PC-9 (cell line): ENCODE data around the gene C20orf204.

Source experiments
- EZH2 ChIP-seq: fragments of 200-600 bp; sonication (generic); IDR thresholded peaks from 2 replicates; pipeline ENCODE4 v1.8.0; 2017; ENCODE audit warnings: antibody characterized with exemption, low read depth
- TF ChIP-seq, protein P1 (sequence below): fragments of 200-600 bp; sonication (generic); conservative IDR thresholded peaks from 2 replicates; pipeline ENCODE4 v1.6.1; 2017; ENCODE audit warnings: mixed run types, antibody characterized with exemption, mild to moderate bottlenecking, moderate library complexity

- TF ChIP-seq, protein P1, sequence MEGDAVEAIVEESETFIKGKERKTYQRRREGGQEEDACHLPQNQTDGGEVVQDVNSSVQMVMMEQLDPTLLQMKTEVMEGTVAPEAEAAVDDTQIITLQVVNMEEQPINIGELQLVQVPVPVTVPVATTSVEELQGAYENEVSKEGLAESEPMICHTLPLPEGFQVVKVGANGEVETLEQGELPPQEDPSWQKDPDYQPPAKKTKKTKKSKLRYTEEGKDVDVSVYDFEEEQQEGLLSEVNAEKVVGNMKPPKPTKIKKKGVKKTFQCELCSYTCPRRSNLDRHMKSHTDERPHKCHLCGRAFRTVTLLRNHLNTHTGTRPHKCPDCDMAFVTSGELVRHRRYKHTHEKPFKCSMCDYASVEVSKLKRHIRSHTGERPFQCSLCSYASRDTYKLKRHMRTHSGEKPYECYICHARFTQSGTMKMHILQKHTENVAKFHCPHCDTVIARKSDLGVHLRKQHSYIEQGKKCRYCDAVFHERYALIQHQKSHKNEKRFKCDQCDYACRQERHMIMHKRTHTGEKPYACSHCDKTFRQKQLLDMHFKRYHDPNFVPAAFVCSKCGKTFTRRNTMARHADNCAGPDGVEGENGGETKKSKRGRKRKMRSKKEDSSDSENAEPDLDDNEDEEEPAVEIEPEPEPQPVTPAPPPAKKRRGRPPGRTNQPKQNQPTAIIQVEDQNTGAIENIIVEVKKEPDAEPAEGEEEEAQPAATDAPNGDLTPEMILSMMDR: no peak
- TF ChIP-seq EZH2: no peak
These were observed 12.4 kb upstream of the C20orf204 start for GRCh38 chr20:64023361-64024140.
